Right ventricle myocardium inferior (tissue), 1 donor: Measurements from ENCODE around the gene OR4X1. TPM values are rescaled to one million over a fixed set of nuclear protein-coding genes. Genes with fewer than 3 reads are reported as not detected.
"Not testable (repeated sequence)": the region's sequence is repeated elsewhere in the genome, so short reads cannot be mapped to it uniquely, and the experiment has no call there.

ENCODE experiments used
- ATAC-seq: fragments of 200-7000 bp; cut with Tn5 transposase; one replicate; pipeline ENCODE4 v1.9.1; 2020; ENCODE audit warnings: mild to moderate bottlenecking, moderate library complexity
- DNase-seq: peaks from one replicate; pipeline ENCODE4 v3.0.0; 2021; ENCODE audit errors: missing footprints
- intact Hi-C: fragments of 100-400 bp; cut with DNase I; formaldehyde crosslinking; loops from one replicate; pipeline ENCODE4 v1.11.0; 2022
- long read RNA-seq: library from polyadenylated mRNA; unstranded; transcript quantifications from one replicate; pipeline ENCODE4 v2.0.0, GENCODE V29; 2021
- total RNA-seq: library from RNA; stranded (reverse); fragmentation: NEBNext Ultra II Directional; extraction: Animal tissue kit (Norgen Biotek cat#: 25700); gene quantifications from one replicate; pipeline ENCODE4 v1.2.1, GENCODE V29; 2021
- donor health status: DM: no; HTN: yes; CAD: no; lungs with severe emphysema.

Gene OR4X1, protein sequence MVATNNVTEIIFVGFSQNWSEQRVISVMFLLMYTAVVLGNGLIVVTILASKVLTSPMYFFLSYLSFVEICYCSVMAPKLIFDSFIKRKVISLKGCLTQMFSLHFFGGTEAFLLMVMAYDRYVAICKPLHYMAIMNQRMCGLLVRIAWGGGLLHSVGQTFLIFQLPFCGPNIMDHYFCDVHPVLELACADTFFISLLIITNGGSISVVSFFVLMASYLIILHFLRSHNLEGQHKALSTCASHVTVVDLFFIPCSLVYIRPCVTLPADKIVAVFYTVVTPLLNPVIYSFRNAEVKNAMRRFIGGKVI
- not detected for total RNA-seq
- long read RNA-seq, result 0 reads

DNA sequence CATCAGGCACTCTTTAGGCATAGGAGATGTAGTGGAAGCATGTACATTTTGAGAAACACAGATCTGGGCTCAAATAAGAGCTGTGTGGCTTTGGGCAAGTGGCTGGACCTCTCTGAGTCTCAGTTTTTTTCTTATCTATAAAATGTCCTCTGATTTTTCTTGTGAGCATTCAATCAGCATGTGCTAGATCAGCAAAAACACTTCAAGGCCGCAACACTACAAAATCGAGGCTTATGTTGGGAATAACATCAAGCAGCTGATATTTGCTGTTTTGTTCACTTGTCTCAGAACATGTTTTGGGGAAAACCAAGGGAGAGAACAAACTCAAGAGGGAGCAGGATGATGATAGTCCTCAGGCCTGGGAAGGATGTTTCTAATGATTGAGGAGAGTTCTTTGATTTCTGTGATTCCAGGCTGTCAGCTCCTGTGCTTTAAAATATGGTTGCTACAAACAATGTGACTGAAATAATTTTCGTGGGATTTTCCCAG, at the start of gene OR4X1:
Gene OR4X1 (plus strand): TSS at position 439 of the 489 bp plus-strand sequence. CDS start 0 bp downstream, at position 439.
- ATAC-seq (no peak), DNase-seq (no peak)
- intact Hi-C loops, result no loop called here

DNA sequence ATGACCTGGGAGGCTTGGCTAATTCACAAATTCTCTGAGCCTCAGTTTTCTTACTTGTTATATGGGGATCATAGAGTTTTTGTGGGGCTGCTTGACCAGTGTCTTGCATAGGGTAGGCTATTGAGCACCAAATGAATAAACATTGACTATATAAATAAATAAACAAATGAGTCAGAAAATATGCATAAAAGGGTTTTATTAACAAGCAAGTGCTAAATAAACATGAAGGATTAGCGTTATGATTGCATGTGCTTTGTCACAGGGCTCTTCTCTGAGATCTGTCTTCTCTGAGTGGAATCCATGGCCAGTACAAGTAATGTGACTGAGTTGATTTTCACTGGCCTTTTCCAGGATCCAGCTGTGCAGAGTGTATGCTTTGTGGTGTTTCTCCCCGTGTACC, 47.2 kb upstream of the OR4X1 start, which contains the start of gene OR4B1:
Gene OR4B1 (plus strand): TSS at position 301 of the 400 bp plus-strand sequence. CDS start 0 bp downstream, at position 301.
- no peak for DNase-seq
- ATAC-seq, result no peak

DNA sequence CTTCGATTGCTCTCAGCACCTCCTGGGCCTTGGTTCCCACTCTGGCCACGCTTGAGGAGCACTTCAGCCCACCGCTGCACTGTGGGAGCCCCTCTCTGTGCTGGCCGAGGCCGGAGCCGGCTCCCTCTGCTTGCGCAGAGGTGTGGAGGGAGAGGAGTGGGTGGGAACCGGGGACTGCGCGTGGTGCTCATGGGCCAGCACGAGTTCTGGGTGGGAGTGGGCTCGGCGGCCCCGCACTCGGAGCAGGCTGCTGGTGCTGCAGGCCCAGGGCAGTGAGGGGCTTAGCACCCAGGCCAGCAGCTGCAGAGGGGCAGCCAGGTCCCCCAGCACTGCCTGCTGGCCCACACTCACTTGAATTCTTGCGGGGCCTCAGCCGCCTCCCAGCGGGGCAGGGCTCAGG, 34.9 kb upstream of the OR4X1 start:
- intact Hi-C loops, result no loop called here
- ATAC-seq (no peak), DNase-seq (no peak)

More for the DNA sequence above, 47.2 kb upstream of the OR4X1 start, which contains the start of gene OR4B1:
- intact Hi-C loops, result no loop called here

DNA sequence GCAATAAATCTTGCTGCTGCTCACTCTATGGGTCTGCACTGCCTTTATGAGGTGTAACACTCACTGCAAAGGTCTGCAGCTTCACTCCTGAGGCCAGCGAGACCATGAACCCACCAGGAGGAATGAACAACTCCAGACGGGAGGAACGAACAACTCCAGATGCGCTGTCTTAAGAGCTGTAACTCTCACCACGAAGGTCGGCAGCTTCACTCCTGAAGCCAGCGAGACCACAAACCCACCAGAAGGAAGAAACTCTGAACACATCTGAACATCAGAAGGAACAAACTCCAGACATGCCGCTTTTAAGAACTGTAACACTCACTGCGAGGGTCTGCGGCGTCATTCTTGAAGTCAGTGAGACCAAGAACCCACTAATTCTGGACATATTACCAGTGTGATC, 33.6 kb upstream of the OR4X1 start:
- ATAC-seq, intact Hi-C loops, DNase-seq: not testable (repeated sequence)

DNA sequence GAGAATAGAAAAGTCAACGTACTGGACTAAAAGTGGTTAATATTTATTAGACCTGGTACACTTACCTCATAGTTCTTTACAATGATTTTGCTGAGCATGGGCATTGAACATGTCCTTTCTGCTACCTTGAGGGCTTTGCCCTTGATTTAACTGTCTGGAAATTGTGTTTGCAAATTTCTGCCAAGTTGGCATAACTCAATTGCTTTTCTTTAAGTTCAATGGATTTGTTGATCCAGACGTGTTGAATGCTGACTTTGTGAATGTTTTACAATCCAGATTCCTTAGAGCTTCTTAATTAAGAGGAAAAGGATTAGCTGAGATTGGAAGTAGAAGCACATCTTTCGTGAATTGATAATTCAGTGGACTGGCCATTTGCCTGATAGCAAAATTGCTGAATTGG, 25.9 kb upstream of the OR4X1 start:
- DNase-seq, result no peak
- intact Hi-C loops, result no loop called here
- ATAC-seq, result no peak

DNA sequence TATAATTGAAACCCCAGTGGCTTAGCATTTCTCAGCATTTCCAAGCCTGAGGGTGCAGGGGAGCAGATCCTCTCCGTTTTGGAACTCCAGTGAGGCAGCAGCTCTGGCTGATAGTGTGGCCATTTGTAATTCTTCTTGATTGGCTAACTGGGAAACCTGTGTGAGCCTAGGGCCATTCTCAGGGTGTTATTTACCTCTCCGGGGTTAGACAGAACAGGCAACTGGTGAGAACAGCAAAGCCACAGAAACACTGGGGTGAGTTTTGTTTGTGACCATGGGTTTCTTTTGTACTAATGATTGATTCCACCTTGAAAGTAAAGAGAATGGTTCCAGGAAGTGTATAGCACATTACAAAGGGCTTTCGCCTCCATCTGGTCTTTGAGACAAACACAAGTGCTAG, 21.2 kb upstream of the OR4X1 start:
- ATAC-seq, result no peak
- intact Hi-C loops, result no loop called here
- DNase-seq, result no peak

DNA sequence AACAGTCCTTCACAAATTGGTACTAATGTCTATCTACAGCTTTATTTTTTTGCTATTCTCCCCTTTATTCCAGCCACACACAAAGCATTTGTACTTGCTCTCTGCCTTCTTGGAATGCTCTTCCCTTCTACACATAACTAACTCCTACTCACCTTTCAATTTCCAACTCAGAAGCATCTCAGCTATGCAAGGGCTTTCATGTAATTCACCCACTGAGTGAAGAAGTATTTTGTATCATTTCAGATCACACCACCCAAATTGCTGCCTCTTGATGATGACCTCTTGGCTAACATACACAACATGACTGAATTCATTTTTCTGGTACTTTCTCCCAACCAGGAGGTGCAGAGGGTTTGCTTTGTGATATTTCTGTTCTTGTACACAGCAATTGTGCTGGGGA, 18.9 kb upstream of the OR4X1 start, which contains the start of gene OR4X2:
Gene OR4X2 (plus strand): TSS at position 301 of the 400 bp plus-strand sequence. CDS start 0 bp downstream, at position 301.
- no peak for ATAC-seq
- DNase-seq, result no peak
- intact Hi-C loops, result no loop called here

DNA sequence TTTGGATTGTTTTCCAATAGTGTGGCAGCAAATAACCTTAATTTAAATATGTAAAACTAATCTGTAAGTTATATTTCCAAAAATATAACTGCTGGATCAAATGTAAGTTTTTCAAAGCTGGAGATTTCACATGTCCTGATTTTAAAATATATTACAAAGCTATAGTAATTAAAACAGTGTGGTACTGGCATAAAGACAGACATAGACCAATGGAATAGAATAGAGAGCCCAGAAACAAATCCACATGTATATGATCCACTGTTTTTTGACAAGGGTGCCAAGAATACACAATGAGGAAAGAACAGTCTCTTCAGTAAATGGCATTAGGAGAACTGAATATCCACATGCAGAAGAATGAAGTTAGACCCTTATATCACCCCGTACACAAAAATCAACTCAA, 14.8 kb upstream of the OR4X1 start:
- intact Hi-C loops, result no loop called here
- no peak for DNase-seq
- no peak for ATAC-seq

DNA sequence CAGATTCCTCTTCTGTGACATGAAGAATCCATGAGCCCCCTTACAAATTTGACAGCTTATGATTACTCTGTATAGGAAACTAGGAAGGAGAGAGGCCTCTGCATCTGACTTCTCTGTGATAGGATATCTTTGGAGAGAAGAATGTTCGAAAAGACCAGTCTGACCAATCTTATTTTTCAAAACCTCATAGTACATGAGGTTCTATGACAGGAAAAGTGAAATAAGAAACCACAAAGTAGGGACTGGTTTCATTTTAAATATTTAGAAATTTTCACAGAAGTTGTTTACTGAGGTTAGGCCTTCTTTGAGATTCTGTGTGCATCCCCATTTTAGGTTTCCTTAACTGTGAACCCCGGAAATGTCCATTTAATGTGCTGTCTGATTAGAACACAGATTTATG, 2.1 kb upstream of the OR4X1 start:
- intact Hi-C loops, result no loop called here
- no peak for DNase-seq
- ATAC-seq, result no peak

DNA sequence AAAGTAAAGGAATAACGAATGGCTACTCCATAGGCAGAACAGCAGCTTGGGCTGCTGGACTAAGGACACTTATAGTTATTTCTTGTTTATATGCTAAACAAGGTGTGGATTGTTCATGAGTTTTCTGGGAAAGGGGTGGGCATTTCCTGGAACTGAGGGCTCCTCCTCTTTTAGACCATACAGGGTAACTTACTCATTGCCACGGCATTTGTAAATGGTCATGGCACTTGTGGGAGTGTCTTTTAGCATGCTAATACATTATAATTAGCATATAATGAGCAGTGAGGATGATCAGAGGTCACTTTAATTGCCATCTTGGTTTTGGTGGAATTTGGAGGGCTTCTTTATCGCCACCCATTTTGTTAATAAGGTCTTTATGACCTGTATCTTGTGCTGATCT, 7.0 kb downstream of the OR4X1 start:
- intact Hi-C loops, result no loop called here
- DNase-seq (no peak), ATAC-seq (no peak)

DNA sequence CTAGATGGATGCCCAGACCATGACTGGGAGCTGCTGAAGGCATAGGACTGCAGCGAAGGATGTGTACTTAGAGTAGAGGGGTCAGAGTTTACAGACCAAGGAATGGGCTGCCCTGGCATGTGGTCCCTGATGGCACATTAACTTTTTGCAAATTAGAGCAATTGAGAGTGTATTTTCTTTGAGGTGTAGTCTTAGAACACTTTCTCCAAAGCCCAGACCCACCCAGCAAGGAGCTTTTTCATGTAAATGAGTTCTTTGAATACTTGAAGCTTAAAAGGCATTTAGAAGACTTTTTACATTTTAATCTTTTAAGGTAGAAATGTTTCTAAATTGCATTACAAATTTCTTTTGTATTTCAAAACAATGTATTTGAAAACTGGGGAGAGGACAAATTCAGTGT, 8.9 kb downstream of the OR4X1 start:
- DNase-seq (no peak), ATAC-seq (no peak)
- intact Hi-C loops, result no loop called here

DNA sequence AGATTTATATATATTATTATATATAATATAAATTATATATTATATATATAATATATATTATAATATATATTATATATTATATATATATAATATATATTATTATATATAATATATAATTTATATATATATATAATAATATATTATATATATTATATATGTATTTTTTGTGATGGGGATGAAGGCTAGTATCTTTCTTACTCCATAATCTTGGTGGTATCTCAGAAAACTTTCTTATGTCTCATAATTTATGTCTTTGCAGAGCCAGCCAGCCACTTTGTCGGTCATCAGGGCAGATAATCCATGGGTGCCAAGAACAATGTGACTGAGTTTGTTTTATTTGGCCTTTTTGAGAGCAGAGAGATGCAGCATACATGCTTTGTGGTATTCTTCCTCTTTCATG, 42.3 kb downstream of the OR4X1 start, which contains the start of gene OR4S1:
Gene OR4S1 (plus strand): TSS at position 301 of the 400 bp plus-strand sequence. CDS start 0 bp downstream, at position 301.
- intact Hi-C loops, result loop anchor here (2.0 kb wide), 1 partner anchor 133 kb away; no protein-coding TSS in a partner anchor
- ATAC-seq, result no peak

DNA sequence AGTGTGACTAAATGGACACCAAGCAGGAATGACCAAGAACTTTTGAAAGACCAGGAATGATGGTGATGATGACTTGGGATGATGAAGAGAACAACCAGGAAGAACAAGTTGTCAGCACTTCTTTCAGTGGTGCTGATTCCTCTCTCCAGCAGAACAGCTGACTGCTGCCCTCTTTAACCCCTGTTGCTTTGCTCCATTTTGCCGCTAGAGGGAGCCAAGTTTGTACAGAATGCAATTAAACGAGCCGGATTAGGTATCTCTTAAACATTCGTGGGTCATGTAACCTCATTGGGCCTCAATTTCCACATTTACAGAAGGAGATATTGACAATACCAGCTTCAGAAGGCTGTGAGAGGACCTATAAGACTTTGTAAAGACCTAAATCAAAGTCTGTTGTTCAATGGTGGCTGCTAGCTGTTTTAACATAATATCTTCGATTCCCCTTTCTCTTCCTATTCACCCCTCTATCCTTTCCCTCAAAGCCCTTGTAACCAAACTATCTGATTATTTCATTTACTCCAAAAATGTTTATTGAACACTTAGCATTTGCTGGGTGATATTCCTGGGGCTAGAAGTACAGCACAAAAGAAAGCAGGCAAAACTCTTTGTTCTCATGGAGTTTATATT, 44.2 kb downstream of the OR4X1 start:
- intact Hi-C loops, result loop anchor here (2.0 kb wide), 1 partner anchor 135 kb away; no protein-coding TSS in a partner anchor
- DNase-seq, result no peak
- peak; percentile 57 for ATAC-seq

More for the DNA sequence above, 42.3 kb downstream of the OR4X1 start, which contains the start of gene OR4S1:
- no peak for DNase-seq

DNA sequence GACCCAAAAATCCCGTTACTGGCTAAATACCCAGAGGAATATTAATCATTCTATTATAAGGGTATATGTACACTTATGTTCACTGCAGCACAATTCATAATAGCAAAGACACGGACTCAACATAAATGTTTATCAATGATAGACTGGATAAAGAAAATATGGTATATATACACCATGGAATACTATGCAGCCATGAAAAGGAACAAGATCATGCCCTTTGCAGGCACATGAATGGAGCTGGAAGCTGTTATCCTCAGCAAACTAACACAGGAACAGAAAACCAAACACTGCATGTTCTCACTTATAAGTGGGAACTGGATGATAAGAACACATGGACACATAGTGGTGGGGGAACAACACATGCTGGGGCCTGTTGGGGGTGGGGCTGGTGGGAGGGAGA, 49.9 kb downstream of the OR4X1 start:
- intact Hi-C loops, ATAC-seq, DNase-seq: not testable (repeated sequence)

Other genes starting within 250 kb of the OR4X1 start
- gene OR4B1, start 47.1 kb upstream of the OR4X1 start, total RNA-seq, result not detected
- not detected for gene OR4X2, start 18.8 kb upstream of the OR4X1 start, total RNA-seq
- gene OR4S1, start 42.4 kb downstream of the OR4X1 start, total RNA-seq, result not detected
- not detected for gene OR4C3, start 61.1 kb downstream of the OR4X1 start, total RNA-seq
- not detected for gene OR4C5, start 102.6 kb downstream of the OR4X1 start, total RNA-seq
- gene OR4A47, start 224.9 kb downstream of the OR4X1 start, total RNA-seq, result not detected